ENCODE measurements around the gene SUPT3H. TPM values are rescaled to one million over a fixed set of nuclear protein-coding genes. Genes with fewer than 3 reads are reported as not detected.

Gene SUPT3H
- total RNA-seq, 1 donor = 10.6 TPM

DNA sequence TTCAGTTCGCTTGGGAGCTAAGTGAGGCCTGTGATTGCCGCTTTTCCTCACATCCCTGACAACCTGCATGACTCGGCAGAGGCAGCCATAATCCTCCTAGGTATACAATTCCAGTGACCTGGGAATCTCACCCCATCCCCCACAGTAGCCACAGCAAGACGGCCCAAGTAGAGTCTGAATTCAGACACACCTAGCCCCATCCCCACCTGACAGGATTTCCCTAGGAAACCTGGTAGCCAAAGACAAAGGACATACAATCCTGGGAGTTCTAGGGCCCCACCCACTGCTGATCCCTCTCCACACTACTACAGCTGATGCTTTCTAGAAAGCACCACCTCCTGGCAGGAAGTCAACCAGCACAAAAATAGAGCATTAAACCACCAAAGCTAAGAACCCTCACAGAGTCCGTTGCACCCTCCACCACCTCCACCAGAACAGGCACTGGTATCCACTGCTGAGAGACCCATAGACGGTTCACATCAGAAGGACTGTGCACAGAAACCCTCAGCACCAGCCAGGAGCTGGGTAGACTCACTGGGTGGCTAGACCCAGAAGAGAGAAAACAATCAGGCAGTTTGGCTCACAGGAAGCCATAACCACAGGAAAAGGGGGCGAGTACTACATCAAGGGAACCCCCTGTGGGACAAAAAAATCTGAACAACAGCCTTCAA lies 67.5 kb downstream of the SUPT3H start:
- TF ChIP-seq, protein P1, sequence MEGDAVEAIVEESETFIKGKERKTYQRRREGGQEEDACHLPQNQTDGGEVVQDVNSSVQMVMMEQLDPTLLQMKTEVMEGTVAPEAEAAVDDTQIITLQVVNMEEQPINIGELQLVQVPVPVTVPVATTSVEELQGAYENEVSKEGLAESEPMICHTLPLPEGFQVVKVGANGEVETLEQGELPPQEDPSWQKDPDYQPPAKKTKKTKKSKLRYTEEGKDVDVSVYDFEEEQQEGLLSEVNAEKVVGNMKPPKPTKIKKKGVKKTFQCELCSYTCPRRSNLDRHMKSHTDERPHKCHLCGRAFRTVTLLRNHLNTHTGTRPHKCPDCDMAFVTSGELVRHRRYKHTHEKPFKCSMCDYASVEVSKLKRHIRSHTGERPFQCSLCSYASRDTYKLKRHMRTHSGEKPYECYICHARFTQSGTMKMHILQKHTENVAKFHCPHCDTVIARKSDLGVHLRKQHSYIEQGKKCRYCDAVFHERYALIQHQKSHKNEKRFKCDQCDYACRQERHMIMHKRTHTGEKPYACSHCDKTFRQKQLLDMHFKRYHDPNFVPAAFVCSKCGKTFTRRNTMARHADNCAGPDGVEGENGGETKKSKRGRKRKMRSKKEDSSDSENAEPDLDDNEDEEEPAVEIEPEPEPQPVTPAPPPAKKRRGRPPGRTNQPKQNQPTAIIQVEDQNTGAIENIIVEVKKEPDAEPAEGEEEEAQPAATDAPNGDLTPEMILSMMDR (IDR thresholded peaks at IDR 0.05; ENCODE audit: insufficient read depth, low read length) = no peak
- no peak for DNase-seq (ENCODE audit: low read depth)
- H3K4me3 ChIP-seq (ENCODE audit: low read depth, low read length) = no peak overlapping the region

DNA sequence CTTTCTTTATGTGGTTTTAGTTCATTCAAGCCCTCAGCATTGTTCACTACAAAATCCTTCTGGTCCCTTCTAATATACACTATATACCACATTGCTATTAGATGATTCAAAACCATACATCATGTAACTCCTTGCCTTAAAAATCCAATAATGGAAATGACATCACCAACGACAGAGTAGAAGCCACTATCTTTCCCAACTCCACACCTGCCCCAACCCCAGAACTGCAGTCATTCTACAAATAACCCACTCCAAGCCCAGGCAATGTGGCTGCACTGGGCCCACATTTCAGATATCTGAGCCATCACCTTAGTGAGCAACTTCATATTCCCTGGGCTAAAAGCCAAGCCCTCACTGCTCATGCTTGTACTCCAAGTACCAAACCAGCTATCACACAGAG lies 72.2 kb downstream of the SUPT3H start:
- no peak overlapping the region for H3K4me3 ChIP-seq (ENCODE audit: low read depth, low read length)
- TF ChIP-seq, protein P1 (IDR thresholded peaks at IDR 0.05; ENCODE audit: insufficient read depth, low read length) = no peak
- no peak for DNase-seq (ENCODE audit: low read depth)

DNA sequence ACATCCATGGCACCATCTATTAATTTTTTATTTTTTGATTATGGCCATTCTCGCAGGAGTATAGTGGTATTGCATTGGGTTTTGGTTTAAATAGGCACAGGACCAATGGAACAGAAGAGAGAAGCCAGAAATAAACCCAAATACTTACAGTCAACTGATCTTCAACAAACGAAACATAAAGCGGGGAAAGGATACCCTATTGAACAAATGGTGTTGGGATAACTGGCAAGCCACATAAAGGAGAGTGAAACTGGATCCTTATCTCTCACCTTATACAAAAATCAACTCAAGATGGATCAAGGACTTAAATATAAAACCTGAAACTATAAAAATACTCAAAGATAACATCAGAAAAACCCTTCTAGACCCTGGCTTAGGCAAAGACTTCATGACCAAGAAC lies 74.9 kb downstream of the SUPT3H start:
- no peak for DNase-seq (ENCODE audit: low read depth)
- no peak overlapping the region for H3K4me3 ChIP-seq (ENCODE audit: low read depth, low read length)
- TF ChIP-seq, protein P1 (IDR thresholded peaks at IDR 0.05; ENCODE audit: insufficient read depth, low read length) = no peak

DNA sequence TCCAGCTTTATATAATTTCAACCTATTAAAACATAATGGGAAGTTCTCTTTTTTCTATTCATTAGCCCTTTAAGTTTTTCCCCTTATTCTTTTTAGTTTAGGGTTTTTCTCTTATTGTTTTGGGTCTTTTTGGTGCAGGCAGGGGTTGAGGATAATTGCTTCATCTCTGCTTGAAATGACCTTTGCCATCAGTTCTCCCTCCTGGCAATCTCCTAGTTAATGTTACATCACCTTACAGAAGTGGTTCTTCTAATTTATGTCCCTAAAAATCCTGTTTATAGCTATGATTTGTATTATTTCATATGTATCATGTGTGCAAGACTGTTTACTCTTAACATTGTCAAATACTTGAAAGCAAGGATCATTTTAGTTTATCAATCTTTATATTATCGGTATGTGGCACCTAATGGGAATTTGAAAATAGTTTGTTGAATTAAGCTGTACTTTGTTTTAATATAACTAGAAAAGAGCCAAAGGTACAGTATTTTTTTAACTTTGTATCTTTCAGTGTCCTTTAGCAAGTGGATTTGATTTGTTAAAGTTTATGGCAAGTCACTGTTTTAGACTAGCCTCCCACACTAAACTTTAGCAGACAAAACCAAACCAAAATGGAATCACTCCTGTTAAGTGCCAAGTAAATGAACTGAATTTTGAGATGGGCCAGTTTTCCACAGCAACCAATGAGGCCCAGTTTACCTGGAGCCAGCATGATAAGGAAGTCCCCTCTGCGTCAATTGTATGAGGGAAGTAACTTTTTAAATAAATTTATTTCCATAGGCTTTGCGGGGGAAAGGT lies 76.2 kb downstream of the SUPT3H start:
- TF ChIP-seq, protein P1 (IDR thresholded peaks at IDR 0.05; ENCODE audit: insufficient read depth, low read length) = no peak
- DNase-seq (ENCODE audit: low read depth) = no peak
- H3K4me3 ChIP-seq (ENCODE audit: low read depth, low read length) = no peak overlapping the region

DNA sequence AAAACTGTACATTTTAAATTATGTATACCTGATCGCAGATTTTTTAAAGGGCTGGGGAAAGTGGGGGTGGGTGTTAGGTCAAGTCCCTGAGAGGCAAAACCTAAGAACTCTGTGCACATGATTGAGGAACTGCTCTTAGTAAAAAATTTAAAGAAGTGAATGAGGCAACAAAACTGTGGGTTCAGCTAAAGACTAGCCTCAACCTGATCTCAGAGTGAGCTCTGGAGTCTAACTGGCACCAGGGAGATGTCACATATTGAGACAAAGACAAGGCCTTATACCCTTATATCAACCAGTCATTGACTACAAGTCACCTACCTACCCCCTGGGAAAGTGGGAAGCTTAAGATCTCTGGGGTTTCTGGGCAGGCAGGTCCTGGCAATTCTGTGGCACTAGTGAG lies 77.0 kb downstream of the SUPT3H start:
- TF ChIP-seq, protein P1 (IDR thresholded peaks at IDR 0.05; ENCODE audit: insufficient read depth, low read length) = no peak
- no peak overlapping the region for H3K4me3 ChIP-seq (ENCODE audit: low read depth, low read length)
- DNase-seq (ENCODE audit: low read depth) = no peak

DNA sequence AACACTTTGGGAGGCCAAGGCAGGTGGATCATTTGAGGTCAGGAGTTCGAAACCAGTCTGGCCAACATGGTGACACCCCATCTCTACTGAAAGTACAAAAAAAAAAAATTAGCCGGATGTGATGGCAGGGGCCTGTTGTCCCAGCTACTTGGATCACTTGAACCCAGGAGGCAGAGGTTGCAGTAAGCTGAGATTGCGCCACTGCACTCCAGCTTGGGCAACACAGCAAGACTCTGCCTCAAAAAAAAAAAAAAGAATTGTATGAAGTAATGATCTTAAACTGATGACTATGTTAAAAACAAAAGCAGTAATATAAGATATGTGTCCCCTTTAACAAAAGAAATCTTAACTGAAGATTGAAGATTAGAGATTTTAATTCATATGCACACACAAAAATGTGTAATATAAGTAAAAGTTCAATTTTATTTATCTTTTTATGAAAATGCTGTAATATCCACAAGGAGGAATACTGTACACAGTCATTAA lies 78.6 kb downstream of the SUPT3H start:
- DNase-seq (ENCODE audit: low read depth) = no peak
- H3K4me3 ChIP-seq (ENCODE audit: low read depth, low read length) = no peak overlapping the region
- TF ChIP-seq, protein P1 (IDR thresholded peaks at IDR 0.05; ENCODE audit: insufficient read depth, low read length) = no peak

Data from fibroblast of the aortic adventitia (primary cell).